Progenitor cell of endocrine pancreas (in vitro differentiated cells): ENCODE data around the gene SDK2. TPM values are rescaled to one million over a fixed set of nuclear protein-coding genes. Genes with fewer than 3 reads are reported as not detected.

Source experiments
- DNase-seq: peaks from one replicate; pipeline ENCODE4 v3.0.0; 2021; ENCODE audit warnings: low spot score; ENCODE audit not compliant: unreplicated experiment
- H3K27ac Mint-ChIP-seq: 2 replicates; pipeline ENCODE4 v1.8.0; 2021; ENCODE audit warnings: mild to moderate bottlenecking, moderate library complexity, mixed read lengths
- H3K27me3 Mint-ChIP-seq: 2 replicates; pipeline ENCODE4 v1.8.0; 2021; ENCODE audit warnings: mixed read lengths
- H3K36me3 Mint-ChIP-seq: 2 replicates; pipeline ENCODE4 v1.8.0; 2022; ENCODE audit warnings: mixed read lengths; ENCODE audit not compliant: insufficient read depth
- H3K4me1 Mint-ChIP-seq: 2 replicates; pipeline ENCODE4 v1.8.0; 2021; ENCODE audit warnings: low read depth, mixed read lengths
- H3K4me3 Mint-ChIP-seq: 2 replicates; pipeline ENCODE4 v1.8.0; 2021; ENCODE audit warnings: low read depth, mild to moderate bottlenecking, moderate library complexity, mixed read lengths
- H3K9me3 Mint-ChIP-seq: 2 replicates; pipeline ENCODE4 v1.8.0; 2021; ENCODE audit warnings: low read depth, mixed read lengths
- total RNA-seq: library from RNA; stranded (reverse); gene quantifications from 2 replicates; pipeline ENCODE4 v1.2.1, GENCODE V29; 2021
- TF ChIP-seq, protein P1 (sequence below): fragments of 200-600 bp; sonication (generic); IDR thresholded peaks from one replicate; pipeline ENCODE4 v1.5.0; 2021; ENCODE audit warnings: antibody characterized with exemption, mild to moderate bottlenecking; ENCODE audit not compliant: unreplicated experiment

SDK2 gene
- total RNA-seq, 1 donor from 2014 or later: 6.7 TPM

GRCh38 chr17:73538445-73538844, 105.8 kb downstream of the SDK2 start:
- Mint-ChIP-seq H3K4me3 (no peak overlapping the region), H3K27me3 (peaks cover 14% of the 10 kb centered on the region), H3K27ac (no peak overlapping the region), H3K9me3 (no peaks in the 10 kb centered on the region), H3K4me1 (peaks cover 28% of the 10 kb centered on the region), H3K36me3 (no peaks in the 10 kb centered on the region)
- TF ChIP-seq, protein P1, sequence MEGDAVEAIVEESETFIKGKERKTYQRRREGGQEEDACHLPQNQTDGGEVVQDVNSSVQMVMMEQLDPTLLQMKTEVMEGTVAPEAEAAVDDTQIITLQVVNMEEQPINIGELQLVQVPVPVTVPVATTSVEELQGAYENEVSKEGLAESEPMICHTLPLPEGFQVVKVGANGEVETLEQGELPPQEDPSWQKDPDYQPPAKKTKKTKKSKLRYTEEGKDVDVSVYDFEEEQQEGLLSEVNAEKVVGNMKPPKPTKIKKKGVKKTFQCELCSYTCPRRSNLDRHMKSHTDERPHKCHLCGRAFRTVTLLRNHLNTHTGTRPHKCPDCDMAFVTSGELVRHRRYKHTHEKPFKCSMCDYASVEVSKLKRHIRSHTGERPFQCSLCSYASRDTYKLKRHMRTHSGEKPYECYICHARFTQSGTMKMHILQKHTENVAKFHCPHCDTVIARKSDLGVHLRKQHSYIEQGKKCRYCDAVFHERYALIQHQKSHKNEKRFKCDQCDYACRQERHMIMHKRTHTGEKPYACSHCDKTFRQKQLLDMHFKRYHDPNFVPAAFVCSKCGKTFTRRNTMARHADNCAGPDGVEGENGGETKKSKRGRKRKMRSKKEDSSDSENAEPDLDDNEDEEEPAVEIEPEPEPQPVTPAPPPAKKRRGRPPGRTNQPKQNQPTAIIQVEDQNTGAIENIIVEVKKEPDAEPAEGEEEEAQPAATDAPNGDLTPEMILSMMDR: no peak
- no peak for DNase-seq

DNA sequence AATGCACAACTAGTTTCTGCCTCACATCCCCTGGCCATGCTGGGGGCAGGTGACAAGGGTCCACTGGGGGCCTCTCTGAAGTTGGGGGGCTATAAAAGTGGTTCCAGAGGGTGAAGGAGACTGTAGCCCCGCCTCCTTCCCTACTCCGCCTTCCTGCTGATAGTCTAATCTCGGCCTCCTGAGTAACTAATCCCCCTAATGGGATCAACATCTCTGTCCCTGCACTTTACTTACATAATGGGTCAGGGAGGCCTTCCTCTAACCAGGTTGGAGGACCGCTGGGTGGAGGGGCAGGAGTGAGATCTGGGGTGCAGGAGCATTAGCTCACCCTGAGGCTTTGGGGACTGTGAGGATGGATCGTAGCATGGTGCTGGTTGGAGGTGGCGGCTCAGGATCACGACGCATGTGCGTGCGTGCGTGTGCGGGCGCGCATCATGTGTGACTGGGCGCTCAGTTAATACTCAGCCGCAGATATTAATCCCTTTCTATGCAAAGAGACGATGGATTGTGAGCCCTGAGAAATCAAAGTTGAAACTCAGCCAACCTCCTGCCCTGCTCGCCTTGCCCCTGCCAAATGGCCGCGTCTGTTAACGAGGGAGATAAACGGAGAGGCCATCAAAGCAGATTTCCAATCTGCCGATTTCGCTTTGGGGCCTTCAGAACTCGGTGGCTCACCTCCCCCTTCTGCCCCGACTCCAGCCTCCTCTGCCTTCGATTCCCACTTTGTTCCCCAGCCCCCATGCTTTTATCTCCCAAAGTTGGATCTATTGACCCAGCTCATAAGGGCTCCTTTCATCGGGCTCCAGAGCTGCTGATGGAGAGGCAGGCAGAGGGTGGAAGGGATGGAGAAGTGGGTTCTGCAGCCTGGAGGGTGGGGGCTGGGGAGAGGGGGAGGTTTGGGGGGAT, 107.3 kb downstream of the SDK2 start:
- DNase-seq: no peak
- Mint-ChIP-seq H3K4me3 (no peak overlapping the region), H3K36me3 (no peaks in the 10 kb centered on the region), H3K4me1 (peaks cover 31% of the 10 kb centered on the region), H3K27ac (no peak overlapping the region), H3K9me3 (no peaks in the 10 kb centered on the region), H3K27me3 (peaks cover 14% of the 10 kb centered on the region)
- TF ChIP-seq, protein P1: no peak

- Mint-ChIP-seq H3K4me1 (peaks cover 29% of the 10 kb centered on the region), H3K9me3 (no peaks in the 10 kb centered on the region), H3K4me3 (no peak overlapping the region), H3K36me3 (no peaks in the 10 kb centered on the region), H3K27ac (no peak overlapping the region), H3K27me3 (peaks cover 18% of the 10 kb centered on the region)
- no peak for DNase-seq
- TF ChIP-seq, protein P1: no peak
Measured at GRCh38 chr17:73535746-73536145, 108.5 kb downstream of the SDK2 start.

DNA sequence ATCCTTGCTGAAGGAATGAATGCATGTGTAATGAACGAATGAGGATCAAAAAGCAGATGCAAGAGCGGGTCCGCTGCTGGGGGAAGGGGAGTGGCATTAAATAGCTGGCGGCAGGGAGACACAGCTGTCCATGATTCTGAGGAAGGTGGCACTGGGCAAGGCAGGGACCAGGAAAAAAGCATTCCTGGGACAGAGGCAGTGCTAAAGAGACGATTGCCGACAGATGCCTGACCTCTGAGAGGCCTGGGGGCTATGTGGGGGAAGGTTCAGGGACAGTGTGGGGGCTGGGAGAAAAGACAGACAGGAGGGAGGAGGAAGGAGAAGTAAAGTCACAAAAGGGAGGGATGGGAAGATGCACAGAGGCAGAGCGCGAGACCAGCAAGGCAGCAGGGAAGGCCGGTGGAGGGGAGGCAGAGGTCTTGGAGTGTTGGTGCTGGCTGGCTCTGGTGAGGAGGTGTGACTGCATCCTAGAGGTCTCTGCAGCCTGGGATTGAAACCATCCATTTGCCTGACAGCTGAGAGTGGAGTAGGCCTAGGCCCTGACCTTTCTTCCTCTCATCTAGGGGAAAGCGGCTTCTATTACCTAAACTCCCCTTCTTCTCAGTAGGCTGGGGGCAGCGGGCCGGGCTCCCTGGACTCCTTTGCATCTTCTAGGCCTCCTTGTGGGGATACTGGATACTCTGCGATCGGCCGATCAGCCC, 109.9 kb downstream of the SDK2 start:
- no peak overlapping the region for H3K27ac Mint-ChIP-seq
- H3K9me3 Mint-ChIP-seq: no peaks in the 10 kb centered on the region
- TF ChIP-seq, protein P1: no peak
- H3K4me1 Mint-ChIP-seq: peaks cover 28% of the 10 kb centered on the region
- no peak for DNase-seq
- no peak overlapping the region for H3K4me3 Mint-ChIP-seq
- no peaks in the 10 kb centered on the region for H3K36me3 Mint-ChIP-seq
- peaks cover 20% of the 10 kb centered on the region for H3K27me3 Mint-ChIP-seq

DNA sequence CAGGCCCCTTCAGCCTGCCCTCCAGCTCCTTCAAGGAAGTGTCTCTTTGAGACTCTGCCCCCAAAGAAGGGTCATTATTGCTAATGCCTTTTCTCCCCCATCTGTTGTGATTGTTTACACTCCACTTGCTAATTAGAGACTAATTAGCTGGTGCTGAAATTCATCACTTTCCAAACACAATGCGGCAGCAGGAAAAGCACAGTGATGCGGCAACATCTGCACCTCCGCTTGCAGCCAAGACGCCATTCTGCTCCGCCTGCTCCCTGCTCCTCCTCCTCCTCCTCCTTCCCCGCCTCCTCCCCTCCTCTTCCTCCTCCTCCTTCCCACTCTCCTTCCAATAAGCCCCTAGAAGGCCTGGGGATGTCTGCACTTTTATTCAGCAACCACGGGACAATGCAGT, 110.5 kb downstream of the SDK2 start:
- Mint-ChIP-seq H3K9me3 (no peaks in the 10 kb centered on the region), H3K4me3 (no peak overlapping the region), H3K27me3 (peaks cover 20% of the 10 kb centered on the region), H3K4me1 (peaks cover 25% of the 10 kb centered on the region), H3K36me3 (no peaks in the 10 kb centered on the region), H3K27ac (no peak overlapping the region)
- TF ChIP-seq, protein P1: no peak
- no peak for DNase-seq
